SK-N-SH (cell line): ENCODE data around the gene PRRT4. TPM values are rescaled to one million over a fixed set of nuclear protein-coding genes. Genes with fewer than 3 reads are reported as not detected.

ENCODE experiments used
- CTCF ChIA-PET: fragments of 300-600, 350-600 bp; formaldehyde crosslinking; extraction: SDS; loops from one replicate; lab custom pipeline; 2021; lab: Yijun Ruan, JAX
- POLR2A ChIA-PET: fragments of 350-600 bp; sonication (Branson Sonifier 250); formaldehyde crosslinking; extraction: SDS; loops from one replicate; lab custom pipeline; 2020; ENCODE audit warnings: antibody characterized with exemption, inconsistent platforms; lab: Yijun Ruan, JAX
- DNase-seq: peaks from one replicate; pipeline ENCODE4 v3.0.0; 2012
- H2AFZ ChIP-seq: fragments of 200-600 bp; sonication (generic); 2 replicates; pipeline ENCODE4 v1.8.1; 2016; ENCODE audit warnings: antibody characterized with exemption, mild to moderate bottlenecking, low read depth
- H3F3A ChIP-seq: fragments of 200-600 bp; sonication (generic); replicated peaks from 2 replicates; pipeline ENCODE3; 2016; ENCODE audit warnings: antibody characterized with exemption, mild to moderate bottlenecking; ENCODE audit not compliant: insufficient read depth
- H3K27ac ChIP-seq, 2 experiments: fragments of 200-500 bp in 1 of 2; fragments of 200-600 bp in 1 of 2; sonication (Bioruptor generic) in 1 of 2; sonication (generic), shearing (Covaris generic) in 1 of 2; 2 replicates each; pipeline versions ENCODE4 v1.5.1 to v1.6.1; 2014 to 2016; ENCODE audit warnings: low read depth in 2 of 2, inconsistent platforms in 1 of 2, low read length in 1 of 2, mild to moderate bottlenecking in 1 of 2, mixed read lengths in 1 of 2
- H3K27me3 ChIP-seq: fragments of 200-600 bp; sonication (generic), shearing (Covaris generic); 2 replicates; pipeline ENCODE4 v1.6.1; 2016; ENCODE audit warnings: mixed run types; ENCODE audit not compliant: insufficient read depth
- H3K36me3 ChIP-seq, 2 experiments: fragments of 200-500 bp in 1 of 2; fragments of 200-600 bp in 1 of 2; sonication (Bioruptor generic) in 1 of 2; sonication (generic) in 1 of 2; replicated peaks in 1 of 2; 2 replicates each; pipeline versions ENCODE3 to v1.5.1; 2014 to 2016; ENCODE audit warnings: low read length in 1 of 2, mild to moderate bottlenecking in 1 of 2; ENCODE audit not compliant: insufficient read depth in 2 of 2, control insufficient read depth in 1 of 2
- H3K4me1 ChIP-seq, 2 experiments: fragments of 200-500 bp in 1 of 2; fragments of 200-600 bp in 1 of 2; sonication (Bioruptor generic) in 1 of 2; sonication (generic), shearing (Covaris generic) in 1 of 2; 2 replicates each; pipeline versions ENCODE4 v1.5.1 to v1.6.1; 2014 to 2016; ENCODE audit warnings: low read depth in 1 of 2, low read length in 1 of 2, mixed run types in 1 of 2; ENCODE audit not compliant: insufficient read depth in 2 of 2, control insufficient read depth in 1 of 2
- H3K4me2 ChIP-seq: fragments of 200-600 bp; sonication (generic), shearing (Covaris generic); 2 replicates; pipeline ENCODE4 v1.6.1; 2017; ENCODE audit warnings: mixed run types
- H3K4me3 ChIP-seq, 2 experiments: fragments of 200-500 bp in 1 of 2; fragments of 200-600 bp in 1 of 2; sonication (Bioruptor generic) in 1 of 2; sonication (generic), shearing (Covaris generic) in 1 of 2; 2 replicates each; pipeline versions ENCODE4 v1.5.1 to v1.8.1; 2014 to 2016; ENCODE audit warnings: low read depth in 2 of 2, inconsistent platforms in 1 of 2, low read length in 1 of 2, mild to moderate bottlenecking in 1 of 2, mixed read lengths in 1 of 2, moderate library complexity in 1 of 2
- H3K79me2 ChIP-seq: fragments of 200-600 bp; sonication (generic); 2 replicates; pipeline ENCODE4 v1.8.1; 2017; ENCODE audit warnings: mild to moderate bottlenecking; ENCODE audit not compliant: insufficient read depth
- H3K9ac ChIP-seq: fragments of 200-600 bp; sonication (generic); 2 replicates; pipeline ENCODE4 v1.6.1; 2017; ENCODE audit warnings: mixed run types
- H3K9me2 ChIP-seq: fragments of 200-600 bp; sonication (generic); 2 replicates; pipeline ENCODE4 v1.6.1; 2017; ENCODE audit warnings: mixed run types
- H3K9me3 ChIP-seq: fragments of 200-600 bp; sonication (generic); 2 replicates; pipeline ENCODE4 v1.6.1; 2017; ENCODE audit warnings: mixed run types, mild to moderate bottlenecking, moderate library complexity
- H4K20me1 ChIP-seq: fragments of 200-600 bp; sonication (generic); 2 replicates; pipeline ENCODE4 v1.6.1; 2017; ENCODE audit warnings: mild to moderate bottlenecking, mixed run types; ENCODE audit not compliant: insufficient read depth
- EZH2phosphoT487 ChIP-seq: fragments of 200-600 bp; sonication (generic); IDR thresholded peaks from 2 replicates; pipeline ENCODE4 v1.6.1; 2017; ENCODE audit warnings: low read depth, mixed run types, mild to moderate bottlenecking, antibody characterized with exemption, moderate library complexity, borderline replicate concordance
- FOXJ3 ChIP-seq: sonication (generic); formaldehyde crosslinking; IDR thresholded peaks from 2 replicates; pipeline ENCODE4 v1.5.1; 2020; ENCODE audit warnings: mild to moderate bottlenecking, missing genetic modification reagents
- GATA2 ChIP-seq: sonication (generic); formaldehyde crosslinking; IDR thresholded peaks from 2 replicates; pipeline ENCODE4 v1.5.0; 2020; ENCODE audit warnings: mild to moderate bottlenecking, missing genetic modification reagents
- MEF2A ChIP-seq: IDR thresholded peaks from 2 replicates; pipeline ENCODE4 v1.4.0; 2012; ENCODE audit warnings: low read depth, borderline replicate concordance
- POLR2AphosphoS5 ChIP-seq: IDR thresholded peaks from 2 replicates; pipeline ENCODE4 v1.6.1; 2012; ENCODE audit warnings: low read depth, low read length
- RFX5 ChIP-seq: IDR thresholded peaks from 2 replicates; pipeline ENCODE4 v1.6.1; 2012; ENCODE audit warnings: mild to moderate bottlenecking, improper control_type of control experiment, low read length
- TAF1 ChIP-seq: IDR thresholded peaks from 2 replicates; pipeline ENCODE4 v1.6.1; 2012; ENCODE audit warnings: low read depth, mild to moderate bottlenecking, low read length, moderate library complexity, borderline replicate concordance
- TCF12 ChIP-seq: IDR thresholded peaks from 2 replicates; pipeline ENCODE4 v1.4.0; 2012
- TEAD4 ChIP-seq: IDR thresholded peaks from 2 replicates; pipeline ENCODE4 v1.4.0; 2012; ENCODE audit warnings: mild to moderate bottlenecking, borderline replicate concordance; ENCODE audit not compliant: insufficient read depth
- USF1 ChIP-seq: IDR thresholded peaks from 2 replicates; pipeline ENCODE4 v1.4.0; 2012; ENCODE audit warnings: low read depth, borderline replicate concordance
- USF2 ChIP-seq: fragments of 150-350 bp; IDR thresholded peaks from 2 replicates; pipeline ENCODE4 v1.6.1; 2017; ENCODE audit warnings: antibody characterized with exemption, low read length, low read depth, borderline replicate concordance
- YY1 ChIP-seq: IDR thresholded peaks from 2 replicates; pipeline ENCODE4 v1.4.0; 2012; ENCODE audit warnings: low read depth, mild to moderate bottlenecking
- WGBS: methylation state at CpG from one replicate; pipeline ENCODE4 v1.1.6; 2017; ENCODE audit warnings: low lambda C conversion rate; 5-methylcytosine and 5-hydroxymethylcytosine counted together
- polyA plus RNA-seq, 3 experiments: library from polyadenylated mRNA; depleted of rRNA; stranded (reverse); fragments of >200 nt; gene quantifications; 2 replicates each; pipeline ENCODE4 v1.2.3, GENCODE V29; 2012

Gene PRRT4
- polyA plus RNA-seq, 1 of the 3 experiments (the other 2 are of a cell fraction), result 1.5 TPM

GRCh38 chr7:128311013-128311412 is 50.5 kb downstream of the PRRT4 start:
- H3K4me1 ChIP-seq, result no peaks in the 10 kb centered on the region; a peak in 1 of 4 replicates
- WGBS, result 100% methylated on average over 3 of the region's 3 CpGs
- no peaks in the 10 kb centered on the region for H3K27me3 ChIP-seq
- no peak for TF ChIP-seq TCF12
- no peak overlapping the region for H3K27ac ChIP-seq
- DNase-seq, result no peak
- no peaks in the 10 kb centered on the region for H3K9me2 ChIP-seq
- H4K20me1 ChIP-seq, result no peaks in the 10 kb centered on the region
- H3K79me2 ChIP-seq, result no peaks in the 10 kb centered on the region
- no peaks in the 10 kb centered on the region for H3K9me3 ChIP-seq
- H3K36me3 ChIP-seq, result peaks cover 70 to 88% of the 10 kb centered on the region in 2 experiments
- no peak overlapping the region for H3K9ac ChIP-seq
- ChIA-PET CTCF (interaction anchor here (1.0 to 5.4 kb wide), 4 partner anchors 11 to 114 kb away, joined by 3 to 20 read pairs (median 4); no protein-coding TSS in a partner anchor), POLR2A (interaction anchor here (0.6 kb wide), 2 partner anchors 11 to 79 kb away, joined by 3 read pairs; no protein-coding TSS in a partner anchor)
- no peak overlapping the region for H3K4me3 ChIP-seq
- H3K4me2 ChIP-seq, result no peak overlapping the region
- no peaks in the 10 kb centered on the region for H3F3A ChIP-seq
- H2AFZ ChIP-seq, result no peak overlapping the region

- H3K9ac ChIP-seq, result no peak overlapping the region
- POLR2A ChIA-PET, result interaction anchor here (0.6 kb wide), 2 partner anchors 11 to 78 kb away, joined by 3 read pairs; no protein-coding TSS in a partner anchor
- no peak for DNase-seq
- H3K79me2 ChIP-seq, result no peaks in the 10 kb centered on the region
- WGBS, result 72% methylated on average over 5 of the region's 5 CpGs
- H3K4me2 ChIP-seq, result no peak overlapping the region
- no peak overlapping the region for H2AFZ ChIP-seq
- H3K4me3 ChIP-seq, result no peak overlapping the region
- H4K20me1 ChIP-seq, result no peaks in the 10 kb centered on the region
- H3K27ac ChIP-seq, result no peak overlapping the region
- TF ChIP-seq USF1 (no peak), FOXJ3 (CRISPR knock-in tag) (no peak), USF2 (no peak)
- CTCF ChIA-PET, result interaction anchor here (1.2 to 5.4 kb wide), 2 partner anchors 11 to 42 kb away, joined by 4 to 20 read pairs; no protein-coding TSS in a partner anchor
- no peaks in the 10 kb centered on the region for H3F3A ChIP-seq
- no peaks in the 10 kb centered on the region for H3K9me3 ChIP-seq
- H3K4me1 ChIP-seq, result no peaks in the 10 kb centered on the region
- no peaks in the 10 kb centered on the region for H3K9me2 ChIP-seq
- peaks cover 65 to 88% of the 10 kb centered on the region in 2 experiments for H3K36me3 ChIP-seq
- H3K27me3 ChIP-seq, result no peaks in the 10 kb centered on the region
These were observed 51.0 kb downstream of the PRRT4 start for GRCh38 chr7:128310499-128310898.

- Histone ChIP-seq H3K9me3 (no peaks in the 10 kb centered on the region), H3K9me2 (no peaks in the 10 kb centered on the region), H3K36me3 (peaks cover 63 to 85% of the 10 kb centered on the region in 2 experiments), H2AFZ (no peak overlapping the region), H3K4me2 (no peak overlapping the region), H3K27ac (no peak overlapping the region)
- no peak for DNase-seq
- CTCF ChIA-PET, result interaction anchor here (1.2 to 5.4 kb wide), 2 partner anchors 12 to 41 kb away, joined by 4 to 20 read pairs; no protein-coding TSS in a partner anchor
- 95% methylated on average over 5 of the region's 5 CpGs for WGBS
- TF ChIP-seq TAF1 (no peak), MEF2A (no peak), EZH2phosphoT487 (no peak), GATA2 (CRISPR knock-in tag) (no peak), RFX5 (no peak), TEAD4 (no peak), POLR2AphosphoS5 (no peak), YY1 (no peak)
- TF ChIP-seq, all 33 proteins: peak for 0
- H4K20me1 ChIP-seq, result no peaks in the 10 kb centered on the region
- no peaks in the 10 kb centered on the region for H3K27me3 ChIP-seq
- no peaks in the 10 kb centered on the region for H3K79me2 ChIP-seq
- no peak overlapping the region for H3K9ac ChIP-seq
- no peaks in the 10 kb centered on the region for H3K4me1 ChIP-seq
- no peak overlapping the region for H3K4me3 ChIP-seq
- H3F3A ChIP-seq, result no peaks in the 10 kb centered on the region
- POLR2A ChIA-PET, result no interaction called here
These were observed 51.5 kb downstream of the PRRT4 start for GRCh38 chr7:128309976-128310375.
